ENCODE results near the gene RPL35A. TPM values are rescaled to one million over a fixed set of nuclear protein-coding genes. Genes with fewer than 3 reads are reported as not detected.

Gene RPL35A
- total and polyA plus RNA-seq, 2 of the 8 experiments (the other 6 are each of a cell fraction or from before 2014, with no cell fraction given) = 695 to 1,393 TPM

DNA sequence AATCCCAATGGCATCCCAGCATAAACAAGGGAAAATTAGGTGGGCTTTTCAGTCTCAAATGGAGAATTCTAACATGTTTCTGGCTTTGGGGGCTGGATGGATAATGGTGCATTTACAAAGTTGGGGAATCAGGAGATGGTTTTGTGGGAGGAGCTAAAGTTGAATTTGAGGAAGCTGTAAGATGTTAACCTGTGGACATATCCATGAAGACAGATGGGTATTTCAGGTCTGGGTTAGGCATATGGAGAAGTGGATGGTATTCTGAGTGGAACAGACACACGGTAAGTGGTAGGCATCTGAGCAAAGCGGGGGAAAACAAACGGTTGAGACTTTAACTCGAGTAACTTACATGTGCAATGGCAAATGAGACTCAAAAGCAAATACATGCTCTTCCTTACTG lies 8.4 kb downstream of the RPL35A start:
- H4K8ac ChIP-seq (ENCODE audit: extremely low read depth, insufficient read depth, low read length) = no peak overlapping the region
- H3K79me2 ChIP-seq (ENCODE audit: control insufficient read depth in 1 of 2, insufficient read depth in 2 of 2, low read length in 2 of 2) = peaks cover 0 to 7% of the 10 kb centered on the region in 2 experiments; a peak in 1 of 4 replicates
- no peak overlapping the region for H2AFZ ChIP-seq (ENCODE audit: low read length)
- H3K4me3 ChIP-seq (ENCODE audit: extremely low read depth in 1 of 4, insufficient read depth in 2 of 4, low read depth in 3 of 4, low read length in 4 of 4) = no peak overlapping the region
- peaks cover 0 to 5% (median under 1%) of the 10 kb centered on the region in 4 experiments; a peak in 4 of 7 replicates for H3K4me1 ChIP-seq (replicated peaks in 1 of 4; ENCODE audit: control insufficient read depth in 3 of 4, insufficient read depth in 4 of 4, low read length in 3 of 4)
- ChIA-PET POLR2A (ENCODE audit: partially characterized antibody) (interaction anchor here (0.9 to 7.6 kb wide), 5 partner anchors 7 to 121 kb away, joined by 3 to 69 read pairs (median 3); partner anchors contain the start of gene RPL35A), CTCF (ENCODE audit: partially characterized antibody) (interaction anchor here (1.0 to 1.2 kb wide), 3 partner anchors 8 to 32 kb away, joined by 3 to 6 read pairs (median 3); no protein-coding TSS in a partner anchor)
- H3K23ac ChIP-seq (ENCODE audit: insufficient read length) = no peak overlapping the region
- WGBS, 2 experiments (ENCODE audit: extremely low coverage in 1 of 2, insufficient coverage in 1 of 2, insufficient read length in 1 of 2, insufficient replicate concordance in 2 of 2, low coverage in 1 of 2, low lambda C conversion rate in 2 of 2, missing lambda C conversion rate in 1 of 2) = 97% methylated on average over 4 of the region's 4 CpGs; no CpG with 5 or more reads in 1 of the 2 experiments
- no peak overlapping the region for H2BK20ac ChIP-seq (ENCODE audit: low read length)
- TF ChIP-seq GTF2F1 (IDR thresholded peaks at IDR 0.05; ENCODE audit: borderline replicate concordance, low read depth, low read length) (no peak), SP1 (IDR thresholded peaks at IDR 0.05; ENCODE audit: low read depth, low read length) (no peak), JUN (IDR thresholded peaks at IDR 0.05; ENCODE audit: low read depth, low read length) (no peak), SAP30 (IDR thresholded peaks at IDR 0.05; ENCODE audit: insufficient read depth, insufficient replicate concordance, low read length) (no peak), RFX5 (IDR thresholded peaks at IDR 0.05; ENCODE audit: borderline replicate concordance, low read depth, low read length) (no peak), POU5F1 (IDR thresholded peaks at IDR 0.05; ENCODE audit: low read depth, low read length) (no peak), CHD1 (IDR thresholded peaks at IDR 0.05; ENCODE audit: low read depth, low read length) (no peak), JUND (IDR thresholded peaks at IDR 0.05; ENCODE audit: low read length) (no peak)
- H3K36me3 ChIP-seq (ENCODE audit: control insufficient read depth in 2 of 4, insufficient read depth in 4 of 4, low read length in 3 of 4) = peaks cover 19 to 33% (median 28%) of the 10 kb centered on the region in 4 experiments
- peaks cover 9% of the 10 kb centered on the region for H3K23me2 ChIP-seq (ENCODE audit: low read depth, low read length)
- H3K9ac ChIP-seq (replicated peaks in 1 of 4; ENCODE audit: extremely low read depth in 1 of 4, low read depth in 3 of 4, low read length in 3 of 4) = no peak overlapping the region
- H3K9me3 ChIP-seq (ENCODE audit: insufficient read depth in 2 of 2, low read depth in 1 of 2, low read length in 1 of 2) = no peaks in the 10 kb centered on the region
- H4K5ac ChIP-seq (ENCODE audit: insufficient read length, low read depth, low read length) = no peak overlapping the region
- FAIRE-seq (no peak), DNase-seq (ENCODE audit: low read depth in 1 of 2, low spot score in 2 of 2) (no peak)
- no peak overlapping the region for H3K27ac ChIP-seq (ENCODE audit: low read depth, low read length)
- no peak overlapping the region for H3K4me2 ChIP-seq (ENCODE audit: insufficient read depth in 1 of 2, low read depth in 2 of 2, low read length in 2 of 2)
- H2BK120ac ChIP-seq (replicated peaks; ENCODE audit: low read depth, low read length) = no peak overlapping the region
- H2BK5ac ChIP-seq (ENCODE audit: low read depth, low read length) = no peak overlapping the region
- H2BK12ac ChIP-seq (ENCODE audit: low read depth, low read length) = no peak overlapping the region
- H2BK15ac ChIP-seq (ENCODE audit: low read length) = no peak overlapping the region
- peaks cover 4 to 12% of the 10 kb centered on the region in 2 experiments for H4K20me1 ChIP-seq (replicated peaks in 1 of 2; ENCODE audit: control insufficient read depth in 1 of 2, insufficient read depth in 2 of 2, low read length in 2 of 2)
- H4K91ac ChIP-seq (replicated peaks; ENCODE audit: insufficient read length, low read length) = no peak overlapping the region
- H3K14ac ChIP-seq (ENCODE audit: insufficient read length) = no peak overlapping the region
- no peak overlapping the region for H3K18ac ChIP-seq (ENCODE audit: extremely low read depth, low read length)
- no peak overlapping the region for H3K4ac ChIP-seq (replicated peaks; ENCODE audit: insufficient read length, low read depth, low read length)
- H2AK5ac ChIP-seq (ENCODE audit: low read depth, low read length) = no peak overlapping the region
- H3K56ac ChIP-seq (replicated peaks; ENCODE audit: insufficient read length, low read depth, low read length) = no peak overlapping the region
- H3K27me3 ChIP-seq (replicated peaks in 1 of 4; ENCODE audit: control insufficient read depth in 3 of 4, extremely low read depth in 1 of 4, insufficient read depth in 3 of 4, low read length in 3 of 4) = no peaks in the 10 kb centered on the region; a peak in 1 of 7 replicates
- H3K79me1 ChIP-seq (ENCODE audit: low read depth, low read length) = no peaks in the 10 kb centered on the region
